Stimulated activated CD8-positive, alpha-beta memory T cell treated with anti-CD3 and anti-CD28 coated beads, Interleukin-15, amount 100 ng/mL, for 24 hours (primary cell): ENCODE results near the gene MARCHF11.

Experiments used
- DNase-seq: peaks from one replicate; pipeline ENCODE4 v3.0.0-alpha.2; 2020; ENCODE audit warnings: low read depth

Gene MARCHF11

DNA sequence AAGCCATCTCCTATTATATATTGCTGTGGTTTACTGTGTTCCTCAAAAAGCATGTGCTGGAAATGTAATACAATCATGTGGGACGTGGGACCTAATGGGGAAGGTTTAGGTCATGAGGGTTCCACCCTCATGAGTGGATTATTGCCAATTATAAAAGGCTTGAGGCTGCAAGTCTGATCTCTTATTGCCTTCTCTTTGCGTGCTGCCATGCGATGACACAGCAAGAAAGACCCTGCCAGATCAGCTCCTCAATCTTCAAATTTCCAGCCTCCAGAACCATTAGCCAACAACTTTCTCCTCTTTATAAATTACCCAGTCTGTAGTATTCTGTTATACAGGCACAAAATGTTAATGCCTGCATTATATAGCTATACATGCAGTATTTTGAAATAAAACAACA, 45.4 kb downstream of the MARCHF11 start:
- no peak for DNase-seq

DNA sequence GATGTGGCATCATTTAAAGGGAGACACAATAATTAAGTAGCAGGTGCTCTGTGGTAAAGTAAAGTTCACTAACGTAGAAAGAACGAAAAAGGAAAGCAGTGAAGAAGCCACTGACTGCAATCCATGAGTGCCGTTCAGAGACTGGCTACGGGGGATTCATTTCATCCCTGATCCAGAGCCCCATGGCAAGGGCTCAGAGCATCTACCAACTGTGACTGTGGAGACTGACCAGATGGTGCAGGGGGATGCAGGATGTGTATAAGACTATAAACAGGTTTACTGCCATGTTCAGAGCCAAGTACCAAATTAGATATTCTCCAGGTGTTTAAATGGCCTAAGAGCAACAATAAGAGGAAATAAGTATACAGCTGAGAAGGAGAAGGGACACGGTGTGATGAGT, 47.7 kb downstream of the MARCHF11 start:
- DNase-seq: no peak

DNA sequence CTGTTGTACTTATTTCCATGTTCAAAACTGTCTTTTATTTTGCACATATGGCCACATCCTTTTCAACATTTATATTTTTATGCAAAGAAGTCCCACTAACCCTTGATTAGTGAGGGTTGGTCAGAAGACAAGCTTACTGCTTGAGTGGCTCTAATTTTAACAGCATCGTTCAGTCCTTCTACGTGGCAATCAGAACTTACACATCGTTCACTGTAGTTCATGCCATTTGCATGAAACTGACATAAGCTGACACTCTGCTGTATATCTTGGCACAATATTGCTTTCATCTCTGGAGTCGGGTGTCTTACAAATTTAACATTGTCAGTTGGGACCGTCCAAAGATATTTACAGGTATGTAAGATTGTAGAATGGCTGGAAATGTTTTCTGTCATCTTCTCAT, 50.6 kb downstream of the MARCHF11 start:
- DNase-seq: no peak

DNA sequence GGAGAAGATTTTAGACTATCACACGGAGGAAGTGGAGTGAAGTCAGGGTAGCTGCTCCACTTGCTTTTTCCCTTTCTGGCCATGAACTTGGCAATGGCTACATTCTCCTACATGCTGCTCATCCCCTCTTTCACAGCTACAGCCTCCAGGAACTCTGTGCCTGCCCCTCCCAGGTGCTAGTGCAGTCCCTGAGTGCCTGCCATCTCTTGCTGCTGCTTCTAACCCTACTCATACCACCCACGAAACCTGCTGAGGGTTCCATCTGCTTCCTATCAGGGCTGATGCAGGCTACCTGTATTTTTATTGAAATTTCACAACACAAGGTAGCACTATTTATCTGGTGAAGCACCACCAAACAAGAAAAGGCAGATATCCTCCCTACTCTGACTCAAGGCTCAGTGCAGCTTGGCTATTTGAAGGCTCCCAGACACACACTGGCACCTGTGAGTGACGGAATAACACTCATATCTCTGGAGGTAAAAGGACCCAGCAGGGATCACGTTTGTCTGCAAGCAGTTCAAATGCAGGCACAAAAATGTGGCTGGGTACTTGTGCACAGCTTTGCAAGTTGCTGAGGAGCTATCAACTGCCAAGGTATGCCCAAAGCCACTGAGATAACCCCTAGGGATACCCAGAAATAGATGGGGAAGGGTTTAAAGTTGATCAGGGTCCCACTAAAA, 51.6 kb downstream of the MARCHF11 start:
- no peak for DNase-seq

DNA sequence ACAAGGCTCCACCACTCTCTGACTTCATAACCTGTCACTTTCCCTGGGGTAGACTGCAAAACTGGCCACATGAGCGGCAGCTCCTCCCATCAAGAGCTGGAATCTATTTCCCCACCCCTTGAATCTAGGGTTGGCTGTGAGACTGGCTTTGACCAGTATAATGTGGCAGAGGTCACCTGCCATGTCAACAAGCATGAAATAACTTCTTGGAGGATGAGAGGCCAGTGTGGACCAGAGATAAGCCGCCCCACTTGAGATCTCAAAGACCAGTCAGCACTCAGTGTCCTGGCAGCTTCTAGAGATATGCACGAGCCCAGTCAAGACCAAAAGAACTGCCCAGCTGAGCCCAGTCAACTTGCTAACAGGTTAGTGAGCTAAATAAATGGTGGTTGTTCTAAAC, 59.0 kb downstream of the MARCHF11 start:
- no peak for DNase-seq

DNA sequence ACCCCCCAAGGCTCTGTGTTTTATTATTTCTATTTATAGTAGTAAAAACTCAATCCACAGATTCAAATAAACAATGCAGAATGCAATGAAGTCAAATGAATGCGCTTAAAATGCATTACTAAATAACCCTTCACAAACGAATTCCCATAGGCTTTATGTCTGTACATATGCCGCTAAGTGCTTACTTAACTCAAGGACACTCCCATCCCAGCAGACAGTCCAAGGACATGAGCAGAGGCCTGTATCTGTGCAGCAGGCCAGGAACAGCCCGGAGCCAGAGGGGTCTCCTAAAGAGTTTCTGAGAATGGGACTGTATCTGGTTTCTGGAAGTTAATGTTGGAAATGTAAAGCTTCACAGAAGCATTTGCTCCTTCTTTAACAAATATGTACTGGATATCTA, 59.8 kb downstream of the MARCHF11 start:
- DNase-seq: no peak

GRCh38 chr5:16115140-16115539, 64.5 kb downstream of the MARCHF11 start:
- no peak for DNase-seq

DNA sequence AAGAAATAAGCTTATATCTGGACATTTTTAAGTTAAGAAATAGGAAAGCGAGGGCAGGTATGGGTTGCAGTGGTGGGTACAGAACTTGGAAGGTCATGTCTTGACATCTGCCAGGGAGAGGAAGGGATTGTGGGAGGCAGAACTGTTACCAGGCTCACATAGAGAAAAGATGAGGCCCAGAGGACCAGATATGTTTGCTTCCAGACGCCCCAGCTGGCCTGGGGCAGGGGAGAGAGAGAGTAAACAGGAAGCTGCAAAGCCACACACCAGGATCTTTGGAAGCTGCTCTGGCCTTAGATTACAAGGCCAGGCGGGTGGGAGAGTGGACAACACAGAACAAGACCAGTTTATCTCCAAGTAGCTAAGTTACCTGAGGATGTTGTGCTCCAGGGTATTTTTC, 71.2 kb downstream of the MARCHF11 start:
- DNase-seq: no peak

DNA sequence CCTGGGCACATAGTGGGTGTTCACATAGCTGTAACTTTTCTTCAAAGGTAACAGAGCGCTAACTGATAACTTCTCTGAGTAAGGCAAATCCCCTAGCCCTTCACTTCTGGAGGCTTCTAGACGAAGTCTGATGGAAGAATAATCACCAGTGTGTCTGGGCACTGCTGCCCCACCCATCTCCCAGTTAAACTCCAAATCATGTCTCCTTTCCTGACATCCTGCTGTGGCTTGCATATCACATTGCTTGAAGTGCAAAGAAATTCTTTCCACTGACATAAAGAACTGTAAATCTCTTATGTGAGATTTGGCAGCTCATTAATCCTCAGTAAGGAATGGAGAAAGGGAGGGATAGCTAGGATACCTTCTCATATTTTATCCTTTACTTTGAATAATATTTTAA, 74.6 kb downstream of the MARCHF11 start:
- no peak for DNase-seq

DNA sequence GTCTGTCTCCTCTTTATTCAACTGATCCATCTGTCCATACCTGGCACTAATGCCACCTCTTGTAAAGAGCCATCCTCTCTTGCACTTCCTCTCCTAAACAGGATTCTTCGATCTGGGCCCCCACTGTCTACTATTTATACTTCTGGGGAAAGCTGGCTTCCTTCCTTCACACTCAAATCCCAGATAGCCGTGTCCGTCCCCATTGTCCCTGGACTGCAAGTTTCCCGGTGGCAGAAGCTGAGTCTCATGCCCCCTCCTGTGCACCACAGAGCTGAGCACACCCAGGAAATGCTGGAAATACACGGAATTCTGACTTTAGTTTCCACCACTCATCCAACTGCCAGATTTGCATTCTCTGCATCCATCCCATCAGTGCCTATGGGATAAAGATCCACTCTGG, 84.0 kb downstream of the MARCHF11 start:
- no peak for DNase-seq

DNA sequence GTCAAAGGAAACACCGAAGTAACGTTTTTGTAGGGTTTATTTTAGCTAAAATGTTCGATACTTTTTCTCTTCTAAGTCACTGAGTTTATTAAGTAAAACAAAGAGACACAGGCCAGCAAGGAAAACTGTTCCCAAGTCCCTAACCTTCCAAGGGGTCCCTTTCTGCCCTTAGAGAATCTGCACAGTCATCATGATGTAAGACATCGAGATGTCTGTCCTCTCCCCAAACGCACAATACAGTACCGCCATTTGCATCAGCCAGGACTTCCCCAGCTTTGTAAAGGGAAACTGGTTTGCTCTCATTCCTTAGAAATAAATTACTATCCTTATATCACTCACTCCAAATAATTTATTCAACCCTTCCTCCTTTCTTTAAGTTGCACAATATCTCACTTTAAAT, 89.3 kb downstream of the MARCHF11 start:
- DNase-seq: no peak

DNA sequence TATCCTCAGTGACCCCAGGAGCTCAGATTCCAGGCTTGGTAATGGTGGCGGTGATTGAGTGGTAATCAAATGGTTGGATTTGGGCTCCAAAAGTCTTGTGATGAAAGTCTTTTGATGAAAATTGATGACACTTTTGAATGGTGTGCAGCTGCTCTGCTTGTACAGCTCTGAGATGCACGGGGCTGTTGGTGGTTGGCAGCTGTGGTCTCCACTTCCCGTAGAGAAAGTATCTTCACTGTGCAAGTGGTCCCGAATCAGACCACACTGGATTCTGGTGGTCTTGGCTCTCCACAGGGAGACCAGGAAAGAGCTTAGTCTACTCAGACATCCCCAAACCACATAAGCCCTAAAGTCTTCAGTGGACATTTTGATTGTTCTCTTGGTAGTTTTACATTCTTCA, 96.6 kb downstream of the MARCHF11 start:
- DNase-seq: no peak

GRCh38 chr5:16082053-16082452, 97.5 kb downstream of the MARCHF11 start:
- DNase-seq: no peak

DNA sequence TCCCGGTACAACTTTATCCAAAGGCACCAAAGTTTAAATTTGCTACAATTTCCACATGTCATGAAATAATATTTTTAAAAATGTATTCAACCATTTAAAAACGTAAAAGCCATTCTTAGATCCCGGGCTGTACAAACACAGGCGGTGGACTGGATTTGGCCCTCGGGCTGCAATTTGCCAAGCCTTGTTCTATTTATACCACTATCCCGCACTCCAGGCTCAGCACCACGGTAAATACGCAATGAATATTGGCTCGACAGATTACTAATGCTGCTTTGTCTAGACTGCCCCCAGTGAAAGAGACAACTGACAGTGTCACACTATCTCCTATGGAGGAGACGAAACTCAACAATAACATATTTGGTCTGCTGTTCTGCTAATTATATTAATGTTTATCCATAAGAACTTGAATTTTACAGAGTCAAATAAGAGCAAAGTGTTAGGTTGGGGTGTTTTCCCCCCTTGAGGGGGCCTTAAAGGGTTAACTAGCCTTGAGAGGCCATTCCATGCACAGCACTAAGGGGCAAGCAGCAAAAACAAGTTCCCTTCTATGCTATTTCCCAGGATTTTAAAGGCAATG, 98.1 kb downstream of the MARCHF11 start:
- no peak for DNase-seq

- no peak for DNase-seq
Observed at GRCh38 chr5:16076657-16077056, 102.9 kb downstream of the MARCHF11 start.

GRCh38 chr5:16074358-16074757, 105.2 kb downstream of the MARCHF11 start:
- DNase-seq: no peak

GRCh38 chr5:16072616-16073015, 107.0 kb downstream of the MARCHF11 start:
- no peak for DNase-seq

GRCh38 chr5:16067415-16067814, 112.2 kb downstream of the MARCHF11 start:
- DNase-seq: no peak

DNA sequence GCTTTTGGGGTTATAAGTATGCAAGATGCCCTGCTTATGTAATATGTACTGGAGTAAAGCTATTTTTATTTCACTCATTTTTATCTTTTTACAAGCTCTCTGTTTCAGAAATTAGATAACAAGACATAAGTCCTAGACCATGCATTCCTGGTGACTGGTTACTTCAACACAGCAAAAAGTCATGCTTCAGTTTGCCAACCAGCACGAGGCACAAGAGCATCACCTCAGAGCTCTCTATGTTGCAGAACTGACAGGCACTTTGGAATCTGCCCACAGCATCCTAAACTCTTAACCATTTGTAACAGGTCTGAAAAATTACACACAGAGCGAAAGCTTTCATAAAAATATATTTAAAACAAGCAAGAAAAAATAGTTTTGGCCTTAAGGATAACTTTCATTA, 112.8 kb downstream of the MARCHF11 start:
- no peak for DNase-seq

- DNase-seq: no peak
Observed at GRCh38 chr5:16066320-16066719, 113.3 kb downstream of the MARCHF11 start.

DNA sequence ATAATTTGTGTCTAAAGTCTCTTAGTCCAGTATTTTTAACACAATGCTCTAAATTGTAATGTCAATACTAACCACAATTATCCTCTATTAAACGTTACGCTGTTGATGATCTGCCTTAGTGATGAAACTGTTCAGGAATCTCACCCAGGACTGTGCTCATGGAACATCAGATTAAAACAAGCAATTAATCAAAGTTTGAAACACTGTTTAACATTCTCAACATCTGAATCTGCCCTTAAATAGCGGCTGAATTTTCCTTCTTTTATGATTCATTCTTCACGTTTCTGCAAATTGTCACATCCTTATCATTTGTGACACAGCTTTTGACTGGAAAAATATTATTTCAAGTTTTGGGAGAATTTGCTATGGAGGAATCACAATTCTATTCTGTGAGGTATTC, 113.8 kb downstream of the MARCHF11 start:
- DNase-seq: no peak

DNA sequence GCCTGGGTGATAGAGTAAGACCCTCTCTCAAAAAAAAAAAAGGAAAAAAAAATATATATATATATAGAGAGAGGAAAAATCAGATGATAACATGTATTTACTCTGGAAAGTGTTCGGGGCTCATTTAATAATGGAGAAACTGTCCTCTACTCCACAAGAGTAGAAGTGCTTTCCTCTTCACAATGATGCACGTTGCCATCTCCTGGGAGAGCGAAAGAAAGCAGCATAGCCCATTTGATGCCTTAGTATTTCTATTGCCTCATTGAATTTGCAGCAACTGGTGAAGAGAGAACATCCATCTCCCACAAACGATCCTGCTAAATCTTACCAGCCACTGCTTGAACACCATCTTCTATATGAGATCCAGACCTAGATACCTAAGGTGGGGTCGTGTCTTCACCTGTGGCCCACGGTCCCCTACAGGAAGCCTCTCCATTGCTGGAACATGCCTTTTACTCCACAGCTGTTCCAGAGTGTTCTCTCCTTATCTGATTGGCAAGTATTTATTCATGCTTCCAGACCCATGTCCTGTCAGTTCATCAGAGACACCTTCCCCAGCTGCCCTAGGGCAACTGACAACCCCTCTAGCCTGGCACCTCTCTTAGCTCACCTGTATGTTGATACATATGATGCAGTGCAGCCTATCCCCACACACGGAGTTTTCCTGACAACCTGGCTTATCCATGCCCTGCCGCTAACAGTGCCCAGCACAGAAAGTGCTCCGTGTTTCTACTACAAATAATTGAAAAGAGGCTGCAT, 115.3 kb downstream of the MARCHF11 start:
- no peak for DNase-seq

DNA sequence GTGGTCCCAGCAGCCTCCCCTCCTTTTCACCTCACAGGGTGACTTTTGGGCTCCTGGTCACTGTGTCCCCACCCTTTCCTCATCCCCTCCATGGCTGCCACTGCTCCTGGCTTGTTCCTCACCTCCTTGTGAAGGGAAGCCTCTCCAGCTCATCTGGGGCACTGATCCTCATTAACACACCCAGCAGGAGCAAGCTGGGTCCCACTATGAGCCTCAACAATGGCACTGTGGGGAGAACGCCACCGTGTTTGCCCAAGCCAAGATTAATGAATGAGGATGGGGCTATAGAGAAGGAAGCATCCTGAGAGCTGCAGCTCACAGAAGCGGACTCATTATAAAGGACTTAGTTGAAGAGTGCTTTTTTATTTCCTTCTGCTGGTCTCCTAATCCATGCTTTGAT, 118.4 kb downstream of the MARCHF11 start:
- no peak for DNase-seq

GRCh38 chr5:16057277-16057676, 122.3 kb downstream of the MARCHF11 start:
- DNase-seq: no peak
